T-helper 17 cell (primary cell): ENCODE results near the gene SPG7. TPM values are rescaled to one million over a fixed set of nuclear protein-coding genes. Genes with fewer than 3 reads are reported as not detected.

Source experiments
- ATAC-seq: fragments of 150-1000 bp; cut with Tn5 transposase; 2 replicates; pipeline ENCODE4 v1.10.0; 2021; ENCODE audit warnings: mild to moderate bottlenecking, moderate library complexity
- DNase-seq, 3 donors: peaks; one replicate each; pipeline versions ENCODE4 v3.0.0 to v3.0.0-alpha.2; 2020 to 2021
- H3K9me3 ChIP-seq: one replicate; pipeline ENCODE4 v1.7.0; 2013; ENCODE audit warnings: low read length, mild to moderate bottlenecking; ENCODE audit not compliant: control insufficient read depth, poor library complexity, severe bottlenecking
- H3K27ac Mint-ChIP-seq: one replicate; pipeline ENCODE4 v1.8.0; 2022; ENCODE audit warnings: mild to moderate bottlenecking, moderate library complexity, mixed read lengths
- H3K27me3 Mint-ChIP-seq: one replicate; pipeline ENCODE4 v1.8.0; 2022; ENCODE audit warnings: mixed read lengths
- H3K36me3 Mint-ChIP-seq: one replicate; pipeline ENCODE4 v1.8.0; 2022; ENCODE audit warnings: low read depth, mixed read lengths
- H3K4me1 Mint-ChIP-seq: one replicate; pipeline ENCODE4 v1.8.0; 2022; ENCODE audit warnings: mild to moderate bottlenecking, mixed read lengths
- H3K4me3 Mint-ChIP-seq: one replicate; pipeline ENCODE4 v1.8.0; 2022; ENCODE audit warnings: mild to moderate bottlenecking, moderate library complexity, mixed read lengths
- total RNA-seq, 4 donors: library from RNA in 2 of 4; stranded (reverse) in 2 of 4; gene quantifications; one replicate each; pipeline ENCODE4 v1.2.3 and lab custom pipeline; 2022 to 2026

SPG7 gene
- total RNA-seq, 2 donors from 2014 or later: 140 to 154 TPM

DNA sequence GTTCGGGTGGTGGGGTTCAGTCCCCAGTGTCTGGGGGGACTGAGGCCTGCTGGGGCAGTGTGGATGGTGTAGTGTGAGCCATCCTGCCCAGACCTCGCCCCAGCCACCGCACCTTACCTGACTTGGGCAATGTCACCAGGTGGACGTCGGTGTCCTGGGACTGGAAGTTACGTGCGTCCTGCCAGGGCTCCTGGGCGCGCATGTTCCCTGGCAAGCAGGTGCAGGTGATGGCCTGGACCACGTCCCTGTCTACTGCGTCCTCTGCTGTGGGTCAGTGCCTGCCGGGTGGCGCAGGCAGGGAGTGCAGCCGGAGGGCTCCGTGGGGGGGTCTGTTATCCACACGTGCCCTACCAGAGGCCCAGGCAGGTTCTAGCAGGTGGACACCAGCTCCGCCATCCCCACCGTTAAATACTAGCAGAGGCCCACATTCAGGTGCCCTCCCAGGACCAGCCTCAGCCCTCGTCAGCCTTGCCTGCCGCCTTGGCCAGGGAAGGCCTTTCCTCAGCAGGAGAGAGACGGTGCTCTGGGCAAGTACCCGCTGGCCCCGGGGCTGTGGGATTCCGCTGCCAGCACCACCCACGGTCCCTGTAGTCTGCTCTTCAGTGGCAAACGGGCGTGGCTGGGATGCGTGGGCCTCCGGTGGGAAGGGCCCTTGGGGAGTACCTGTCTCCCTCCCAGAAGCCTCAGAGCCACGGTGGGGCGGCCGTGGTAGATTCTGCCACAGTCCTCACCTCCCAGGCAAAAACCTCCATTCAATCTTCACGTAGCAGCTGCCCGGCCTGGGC is 97.2 kb downstream of the SPG7 start:
- no peaks in the 10 kb centered on the region for H3K9me3 ChIP-seq
- H3K27ac Mint-ChIP-seq: no peak overlapping the region
- no peak for DNase-seq
- ATAC-seq: no peak
- no peaks in the 10 kb centered on the region for H3K36me3 Mint-ChIP-seq
- H3K4me3 Mint-ChIP-seq: no peak overlapping the region
- no peaks in the 10 kb centered on the region for H3K27me3 Mint-ChIP-seq
- H3K4me1 Mint-ChIP-seq: peaks cover 10% of the 10 kb centered on the region

DNA sequence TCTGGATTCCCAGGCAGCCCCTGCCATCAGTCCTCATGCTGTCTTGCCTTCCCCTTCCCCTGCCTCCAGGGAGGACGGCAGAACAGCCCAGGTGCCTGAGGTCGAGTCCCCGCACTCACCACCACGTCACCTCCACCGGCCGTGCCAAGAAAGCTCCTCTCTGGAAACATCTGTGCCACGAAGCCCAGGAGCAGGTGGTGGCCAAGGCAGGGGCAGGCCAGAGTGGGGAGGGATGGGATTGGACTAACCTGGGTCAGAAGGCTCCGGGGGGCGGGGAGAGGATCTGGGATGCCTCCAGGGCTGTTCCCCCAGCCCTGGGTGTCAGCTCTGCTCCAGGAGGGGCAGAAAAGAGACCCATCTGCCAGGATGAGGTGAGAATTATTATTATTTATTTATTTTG is 97.8 kb downstream of the SPG7 start:
- Mint-ChIP-seq H3K36me3 (no peaks in the 10 kb centered on the region), H3K4me3 (no peak overlapping the region)
- DNase-seq: no peak

More for the DNA sequence above, 97.8 kb downstream of the SPG7 start:
- H3K9me3 ChIP-seq: no peaks in the 10 kb centered on the region
- no peak for ATAC-seq
- Mint-ChIP-seq H3K27ac (no peak overlapping the region), H3K27me3 (no peaks in the 10 kb centered on the region), H3K4me1 (peaks cover 10% of the 10 kb centered on the region)

Other genes with a start within 250 kb of the SPG7 start
- gene ANKRD11, start 17.8 kb upstream of the SPG7 start, total RNA-seq: 100 to 1,000 TPM; 197 to 251 TPM
- gene RPL13, start 52.3 kb downstream of the SPG7 start, total RNA-seq: 1,000 to 10,000 TPM; 4,192 to 4,476 TPM
- gene CPNE7, start 67.4 kb downstream of the SPG7 start, total RNA-seq: 1 to 10 TPM; 4.7 to 8.2 TPM
- gene DPEP1, start 105.2 kb downstream of the SPG7 start, total RNA-seq: not detected
- 10 to 100 TPM; 75.3 to 76.9 TPM for gene CHMP1A, start 149.3 kb downstream of the SPG7 start, total RNA-seq
- 10 to 100 TPM in 1 of 2 donors, 1 to 10 TPM in 1; 8.3 to 10.1 TPM for gene SPATA33, start 149.4 kb downstream of the SPG7 start, total RNA-seq
- 10 to 100 TPM; 83.0 to 86.0 TPM for gene CDK10, start 178.3 kb downstream of the SPG7 start, total RNA-seq
- gene SPATA2L, start 193.3 kb downstream of the SPG7 start, total RNA-seq: 10 to 100 TPM; 20.6 to 30.8 TPM
- gene VPS9D1, start 212.5 kb downstream of the SPG7 start, total RNA-seq: 10 to 100 TPM; 18.8 to 23.2 TPM
- 100 to 1,000 TPM; 103 to 104 TPM for gene ZNF276, start 213.1 kb downstream of the SPG7 start, total RNA-seq